Ishikawa (cell line): Measurements from ENCODE around the gene SPEM2.

Source experiments
- CREB1 ChIP-seq: IDR thresholded peaks from 2 replicates; pipeline ENCODE4 v1.6.1; 2012; ENCODE audit warnings: low read depth
- EGR1 ChIP-seq: IDR thresholded peaks from 2 replicates; pipeline ENCODE4 v1.6.1; 2012
- MAX ChIP-seq: IDR thresholded peaks from 2 replicates; pipeline ENCODE4 v1.6.1; 2012
- RAD21 ChIP-seq: IDR thresholded peaks from 2 replicates; pipeline ENCODE4 v1.6.1; 2012; ENCODE audit warnings: low read depth
- REST ChIP-seq: IDR thresholded peaks from 2 replicates; pipeline ENCODE4 v1.6.1; 2012; ENCODE audit warnings: low read depth, mild to moderate bottlenecking
- TAF1 ChIP-seq: IDR thresholded peaks from 2 replicates; pipeline ENCODE4 v1.6.1; 2012; ENCODE audit warnings: low read depth, mild to moderate bottlenecking
- TEAD4 ChIP-seq: IDR thresholded peaks from 2 replicates; pipeline ENCODE4 v1.6.1; 2012
- YY1 ChIP-seq: IDR thresholded peaks from 2 replicates; pipeline ENCODE4 v1.6.1; 2012; ENCODE audit warnings: low read depth

GRCh38 chr17:7442142-7442541, 16.7 kb downstream of the SPEM2 start:
- TF ChIP-seq RAD21 = no peak
- TF ChIP-seq YY1 = no peak
- no peak for TF ChIP-seq TAF1
- TF ChIP-seq TEAD4 = no peak
- no peak for TF ChIP-seq MAX
- no peak for TF ChIP-seq CREB1
- TF ChIP-seq EGR1 = no peak
- no peak for TF ChIP-seq REST
